MM.1S (cell line): ENCODE measurements around the gene ITGA2B.

ENCODE experiments used
- DNase-seq: peaks from one replicate; pipeline ENCODE4 v3.0.0-alpha.2; 2015
- H2AFZ ChIP-seq: fragments of 300-600 bp; sonication (generic); 2 replicates; pipeline ENCODE4 v1.6.0; 2016; ENCODE audit warnings: antibody characterized with exemption, low read length
- H3F3A ChIP-seq: fragments of 300-600 bp; sonication (generic); 2 replicates; pipeline ENCODE4 v1.6.1; 2016; ENCODE audit warnings: mild to moderate bottlenecking, antibody characterized with exemption, low read length, moderate library complexity, mixed read lengths; ENCODE audit not compliant: insufficient read depth
- H3K27ac ChIP-seq: fragments of 300-600 bp; sonication (generic); 2 replicates; pipeline ENCODE4 v1.5.1; 2016; ENCODE audit warnings: mild to moderate bottlenecking, low read length
- H3K27me3 ChIP-seq: fragments of 300-600 bp; sonication (generic); replicated peaks from 2 replicates; pipeline ENCODE4 v1.6.0; 2016; ENCODE audit warnings: low read length; ENCODE audit not compliant: insufficient read depth
- H3K36me3 ChIP-seq: fragments of 300-600 bp; sonication (generic); replicated peaks from 2 replicates; pipeline ENCODE4 v1.6.1; 2016; ENCODE audit warnings: mild to moderate bottlenecking, low read length, mixed read lengths; ENCODE audit not compliant: insufficient read depth
- H3K4me1 ChIP-seq: fragments of 300-600 bp; sonication (generic); 2 replicates; pipeline ENCODE4 v1.6.1; 2016; ENCODE audit warnings: low read length, mixed read lengths
- H3K4me2 ChIP-seq: fragments of 300-600 bp; sonication (generic); 2 replicates; pipeline ENCODE4 v1.6.0; 2016; ENCODE audit warnings: low read depth, low read length
- H3K4me3 ChIP-seq: fragments of 300-600 bp; sonication (generic); 2 replicates; pipeline ENCODE4 v1.5.1; 2016; ENCODE audit warnings: low read length, mixed read lengths
- H3K79me2 ChIP-seq: fragments of 300-600 bp; sonication (generic); 2 replicates; pipeline ENCODE4 v1.6.1; 2016; ENCODE audit warnings: mixed run types, low read length, mixed read lengths
- H3K9ac ChIP-seq: fragments of 300-600 bp; sonication (generic); 2 replicates; pipeline ENCODE4 v1.6.1; 2016; ENCODE audit warnings: low read length, mixed read lengths
- H3K9me2 ChIP-seq: fragments of 300-600 bp; sonication (generic); replicated peaks from 2 replicates; pipeline ENCODE4 v1.6.1; 2016; ENCODE audit warnings: mild to moderate bottlenecking, low read length, mixed read lengths; ENCODE audit not compliant: insufficient read depth
- H3K9me3 ChIP-seq: fragments of 300-600 bp; sonication (generic); replicated peaks from 2 replicates; pipeline ENCODE4 v1.6.1; 2016; ENCODE audit warnings: mild to moderate bottlenecking, low read length, mixed read lengths; ENCODE audit not compliant: insufficient read depth
- H4K20me1 ChIP-seq: fragments of 300-600 bp; sonication (generic); 2 replicates; pipeline ENCODE4 v1.6.1; 2016; ENCODE audit warnings: mild to moderate bottlenecking, low read length, moderate library complexity, mixed read lengths; ENCODE audit not compliant: insufficient read depth
- CTCF ChIP-seq: fragments of 300-600 bp; sonication (generic); IDR thresholded peaks from 2 replicates; pipeline ENCODE4 v1.5.1; 2016; ENCODE audit warnings: antibody characterized with exemption, low read length, mixed read lengths
- EZH2 ChIP-seq: fragments of 300-600 bp; sonication (generic); optimal IDR thresholded peaks from 2 replicates; pipeline ENCODE3; 2017; ENCODE audit warnings: low read depth, mild to moderate bottlenecking, antibody characterized with exemption, low read length, mixed read lengths
- EZH2phosphoT487 ChIP-seq: fragments of 300-600 bp; sonication (generic); IDR thresholded peaks from 2 replicates; pipeline ENCODE4 v1.6.1; 2018; ENCODE audit warnings: antibody characterized with exemption, low read length

Gene ITGA2B

GRCh38 chr17:44327715-44328449 is 61.6 kb downstream of the ITGA2B start:
- no peak for DNase-seq
- Histone ChIP-seq H3K36me3 (no peaks in the 10 kb centered on the region), H3K4me2 (no peak overlapping the region), H3K4me1 (peaks cover 7% of the 10 kb centered on the region), H3K9me3 (no peaks in the 10 kb centered on the region), H3K79me2 (peaks cover 15% of the 10 kb centered on the region), H3K4me3 (no peak overlapping the region), H3K27ac (no peak overlapping the region), H3K27me3 (no peaks in the 10 kb centered on the region), H3F3A (peaks cover 21% of the 10 kb centered on the region), H2AFZ (no peak overlapping the region), H3K9ac (no peak overlapping the region), H3K9me2 (no peaks in the 10 kb centered on the region), H4K20me1 (no peaks in the 10 kb centered on the region)
- TF ChIP-seq EZH2phosphoT487: no peak
- TF ChIP-seq EZH2: no peak
- no peak for TF ChIP-seq CTCF

DNA sequence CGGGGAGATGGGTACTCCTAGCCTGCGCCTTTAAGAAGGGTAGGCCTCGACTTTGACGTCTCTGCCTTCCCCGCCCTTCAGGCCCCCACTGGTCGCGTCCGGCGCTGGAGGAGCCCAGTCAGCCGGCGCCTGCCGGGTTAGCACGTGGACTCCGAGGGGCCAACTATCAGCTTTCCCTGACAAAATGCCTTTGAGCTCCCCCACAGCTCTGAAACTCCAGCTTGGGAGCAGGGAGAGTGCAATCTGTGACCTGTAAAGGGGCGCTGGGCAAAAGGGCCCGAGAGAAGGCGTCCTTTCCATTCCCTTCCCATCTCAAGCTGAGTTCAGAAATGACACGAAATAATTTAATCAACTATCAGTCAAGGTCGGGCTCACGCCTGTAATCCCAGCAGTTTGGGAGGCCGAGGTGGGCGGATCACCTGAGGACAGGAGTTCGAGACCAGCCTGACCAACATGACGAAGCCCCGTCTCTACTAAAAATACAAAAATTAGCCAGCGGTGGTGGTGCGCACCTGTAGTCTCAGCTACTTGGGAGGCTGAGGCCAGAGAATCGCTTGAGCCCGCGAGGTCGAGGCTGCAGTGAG is 62.5 kb downstream of the ITGA2B start:
- Histone ChIP-seq H3K79me2 (peaks cover 22% of the 10 kb centered on the region), H3K27ac (peak overlapping the region; percentile 22; the same call in 1 of the 2 replicates), H3K27me3 (no peaks in the 10 kb centered on the region), H3K4me1 (peaks cover 7% of the 10 kb centered on the region), H3K9ac (peak overlapping the region; percentile 41; the same call in 1 of the 2 replicates), H4K20me1 (no peaks in the 10 kb centered on the region), H3F3A (peaks cover 21% of the 10 kb centered on the region), H3K9me2 (no peaks in the 10 kb centered on the region), H3K4me2 (peak overlapping the region; percentile 71), H3K4me3 (peak overlapping the region; percentile 57), H3K9me3 (no peaks in the 10 kb centered on the region), H2AFZ (peak overlapping the region; percentile 53; the same call in 1 of the 2 replicates), H3K36me3 (no peaks in the 10 kb centered on the region; the same call in 1 of the 2 replicates)
- DNase-seq: peak; percentile 98
- TF ChIP-seq EZH2phosphoT487 (no peak), EZH2 (no peak), CTCF (no peak)

DNA sequence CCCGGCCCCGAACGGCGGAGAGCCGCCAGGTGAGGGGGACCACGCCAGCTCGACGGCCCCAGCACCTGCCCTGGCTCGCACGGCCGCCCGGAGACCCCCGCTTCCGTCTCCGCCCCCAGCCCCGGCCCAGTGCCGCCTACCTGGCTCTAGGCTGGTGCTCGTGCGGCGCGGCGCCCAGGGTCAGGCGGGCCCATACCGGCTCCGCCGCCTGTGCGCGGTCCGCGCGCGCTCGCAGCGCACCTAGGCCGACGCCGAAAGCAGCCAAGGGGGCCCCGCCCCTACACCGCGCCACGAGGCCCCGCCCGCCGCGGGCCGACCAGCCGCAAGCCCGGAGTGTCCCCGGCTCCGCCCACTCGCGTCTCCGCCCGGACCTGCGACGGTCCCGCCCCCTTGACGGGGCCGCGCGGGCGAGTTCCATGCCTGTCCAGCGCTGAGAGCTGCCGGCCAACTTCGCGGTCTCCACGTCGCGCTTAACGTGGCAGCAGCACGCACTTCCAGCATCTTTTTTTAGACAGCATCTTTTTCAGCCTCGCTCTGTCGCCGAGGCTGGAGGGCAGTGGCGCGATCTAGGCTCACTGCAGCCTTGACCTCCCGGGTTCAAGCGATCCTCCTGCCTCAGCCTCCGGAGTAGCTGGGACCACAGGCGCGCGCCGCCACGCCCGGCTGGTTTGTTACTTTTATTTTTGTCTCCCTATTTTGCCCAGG is 64.7 kb downstream of the ITGA2B start, which contains the start of gene SLC25A39:
Gene SLC25A39, minus strand, starts transcription at position 253 of the 705 bp plus-strand sequence. CDS start 1,261 bp downstream, outside the sequence.
- H3K9me2 ChIP-seq: no peaks in the 10 kb centered on the region
- H3K27ac ChIP-seq: peak within 1 kb of the TSS; percentile 98
- H3K79me2 ChIP-seq: peaks cover 22% of the 10 kb centered on the region
- peaks cover 3% of the 10 kb centered on the region; the same call in 1 of the 2 replicates for H3K4me1 ChIP-seq
- H3K9ac ChIP-seq: peak within 1 kb of the TSS; percentile 91
- peak within 1 kb of the TSS; percentile 64 for H2AFZ ChIP-seq
- TF ChIP-seq CTCF (no peak), EZH2phosphoT487 (no peak), EZH2 (no peak)
- H3K4me3 ChIP-seq: peak within 1 kb of the TSS; percentile 100
- no peaks in the 10 kb centered on the region for H4K20me1 ChIP-seq
- no peaks in the 10 kb centered on the region; the same call in 1 of the 2 replicates for H3K36me3 ChIP-seq
- no peaks in the 10 kb centered on the region for H3K27me3 ChIP-seq
- no peaks in the 10 kb centered on the region for H3K9me3 ChIP-seq
- H3K4me2 ChIP-seq: peak within 1 kb of the TSS; percentile 99
- peak; percentile 95 for DNase-seq
- H3F3A ChIP-seq: peaks cover 21% of the 10 kb centered on the region
